Brain microvascular endothelial cell (primary cell): ENCODE measurements around the gene PRR19.
"Not testable (repeated sequence)": the region's sequence is repeated elsewhere in the genome, so short reads cannot be mapped to it uniquely, and the experiment has no call there.

Experiments
- DNase-seq: peaks from one replicate; pipeline ENCODE4 v3.0.0-alpha.2; 2020
- H3K27ac ChIP-seq: fragments of 250-450 bp; sonication (Bioruptor Pico); 2 replicates; pipeline ENCODE4 v1.5.1; 2020; ENCODE audit warnings: mild to moderate bottlenecking, moderate library complexity
- H3K27me3 ChIP-seq: fragments of 250-450 bp; sonication (Bioruptor Pico); replicated peaks from 2 replicates; pipeline ENCODE4 v1.5.1; 2020; ENCODE audit warnings: mild to moderate bottlenecking
- H3K36me3 ChIP-seq: fragments of 250-450 bp; sonication (Bioruptor Pico); replicated peaks from 2 replicates; pipeline ENCODE4 v1.5.1; 2020; ENCODE audit warnings: mild to moderate bottlenecking
- H3K4me3 ChIP-seq: 2 replicates; pipeline ENCODE4 v1.5.1; 2011; ENCODE audit warnings: low read depth, mild to moderate bottlenecking, control low read depth, low read length, moderate library complexity
- CTCF ChIP-seq: IDR thresholded peaks from 2 replicates; pipeline ENCODE4 v1.5.1; 2011; ENCODE audit warnings: low read depth, mild to moderate bottlenecking, moderate library complexity, low read length, control low read depth, inconsistent platforms; ENCODE audit errors: missing control alignments
- in situ Hi-C: cut with HindIII; loops from 2 replicates; pipeline ENCODE4 v1.10.0; 2017; ENCODE audit warnings: low sequenced_read_pairs, low pct_ligation_motif_present

The PRR19 gene

GRCh38 chr19:42254850-42255765, 46.8 kb upstream of the PRR19 start, which contains the start of gene ERF:
TSS of gene ERF (minus strand) at chr19:42255128. CDS start at chr19:42254999, 129 bp downstream.
- TF ChIP-seq CTCF: no peak
- H3K27me3 ChIP-seq: no peaks in the 10 kb centered on the region
- peaks cover 3% of the 10 kb centered on the region for H3K36me3 ChIP-seq
- in situ Hi-C loops: no loop called here
- peak within 1 kb of the TSS; percentile 78 for H3K27ac ChIP-seq
- peak; percentile 88 for DNase-seq
- H3K4me3 ChIP-seq: peak within 1 kb of the TSS; percentile 93

GRCh38 chr19:42255766-42256745, 45.9 kb upstream of the PRR19 start:
- Histone ChIP-seq H3K27ac (peak overlapping the region; percentile 56), H3K4me3 (peak overlapping the region; percentile 62), H3K27me3 (no peaks in the 10 kb centered on the region), H3K36me3 (no peaks in the 10 kb centered on the region)
- TF ChIP-seq CTCF: no peak
- in situ Hi-C loops: no loop called here
- no peak for DNase-seq

GRCh38 chr19:42257842-42258241, 44.1 kb upstream of the PRR19 start:
- H3K27me3 ChIP-seq, H3K4me3 ChIP-seq, in situ Hi-C loops, H3K36me3 ChIP-seq, H3K27ac ChIP-seq, DNase-seq: not testable (repeated sequence)

- DNase-seq: no peak
- no peak overlapping the region for H3K27ac ChIP-seq
- no peak overlapping the region for H3K4me3 ChIP-seq
- no peak for TF ChIP-seq CTCF
- in situ Hi-C loops: no loop called here
- no peaks in the 10 kb centered on the region for H3K36me3 ChIP-seq
- no peaks in the 10 kb centered on the region for H3K27me3 ChIP-seq
These were observed 40.2 kb upstream of the PRR19 start for GRCh38 chr19:42261763-42262162.

- H3K27me3 ChIP-seq, DNase-seq, H3K4me3 ChIP-seq, H3K36me3 ChIP-seq, in situ Hi-C loops, H3K27ac ChIP-seq: not testable (repeated sequence)
These were observed 35.8 kb upstream of the PRR19 start for GRCh38 chr19:42266105-42266504.

GRCh38 chr19:42266928-42267603, 34.9 kb upstream of the PRR19 start:
- H3K36me3 ChIP-seq, in situ Hi-C loops, H3K27me3 ChIP-seq, H3K4me3 ChIP-seq, H3K27ac ChIP-seq, DNase-seq: not testable (repeated sequence)
